Measurements from ENCODE around the gene IRF1.
"Not testable (repeated sequence)": the region's sequence is repeated elsewhere in the genome, so short reads cannot be mapped to it uniquely, and the experiment has no call there.

Gene IRF1

DNA sequence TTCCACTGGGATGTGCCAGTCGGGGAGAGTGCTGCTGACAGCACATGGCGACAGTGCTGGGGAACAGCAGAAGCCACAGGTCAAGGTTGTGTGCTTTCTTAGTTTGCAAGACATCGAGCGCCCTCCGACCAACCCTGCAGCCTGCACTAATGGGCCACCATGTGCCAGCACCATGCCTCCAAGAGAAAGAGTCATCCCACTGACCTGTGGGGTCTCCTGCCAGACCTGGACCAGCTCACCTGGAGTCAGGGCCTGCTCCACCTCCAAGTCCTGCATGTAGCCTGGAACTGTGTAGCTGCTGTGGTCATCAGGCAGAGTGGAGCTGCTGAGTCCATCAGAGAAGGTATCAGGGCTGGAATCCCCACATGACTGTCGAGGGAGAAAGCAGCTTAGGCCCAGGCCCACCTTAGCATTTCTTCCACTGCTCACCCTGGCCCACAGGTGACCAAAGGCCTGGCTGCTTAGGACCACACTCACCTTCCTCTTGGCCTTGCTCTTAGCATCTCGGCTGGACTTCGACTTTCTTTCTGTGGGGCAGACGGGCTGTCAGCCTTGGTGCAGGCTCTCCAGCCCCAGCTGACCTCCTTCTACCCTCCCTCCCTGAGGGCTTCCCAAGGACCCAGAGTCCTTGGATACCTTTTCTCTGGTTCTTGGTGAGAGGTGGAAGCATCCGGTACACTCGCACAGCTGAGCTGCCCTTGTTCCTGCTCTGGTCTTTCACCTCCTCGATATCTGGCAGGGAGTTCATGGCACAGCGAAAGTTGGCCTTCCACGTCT, 4.1 kb downstream of the IRF1 start:
- peaks cover 12% of the 10 kb centered on the region for H3K36me3 ChIP-seq (ENCODE audit: control insufficient read depth, insufficient read depth, low read length)
- H4K5ac ChIP-seq (ENCODE audit: low read length): no peak overlapping the region
- H3K4ac ChIP-seq (ENCODE audit: low read depth, low read length): no peak overlapping the region
- no peak overlapping the region for H3K18ac ChIP-seq (ENCODE audit: low read length)
- no peak overlapping the region for H4K8ac ChIP-seq (ENCODE audit: low read depth, low read length)
- DNase-seq: no peak
- peaks cover 2% of the 10 kb centered on the region for H3K79me1 ChIP-seq (ENCODE audit: low read length)
- no peak overlapping the region for H3K4me2 ChIP-seq (ENCODE audit: low read length)
- no peak overlapping the region for H2BK5ac ChIP-seq (ENCODE audit: low read length)
- H2BK120ac ChIP-seq (ENCODE audit: low read depth, low read length): no peak overlapping the region
- no peak overlapping the region for H3K27ac ChIP-seq (ENCODE audit: low read depth, low read length)
- H3K27me3 ChIP-seq (ENCODE audit: insufficient read depth, low read length, poor library complexity): no peaks in the 10 kb centered on the region
- no peak overlapping the region for H2BK15ac ChIP-seq (replicated peaks; ENCODE audit: low read depth)
- WGBS (ENCODE audit: extremely low coverage, insufficient coverage, low lambda C conversion rate): no CpG with 5 or more reads among the region's 14 CpGs
- no peak overlapping the region for H3K9ac ChIP-seq (ENCODE audit: low read length)
- H3K23ac ChIP-seq (ENCODE audit: low read length): no peak overlapping the region
- no peak overlapping the region for H2AK5ac ChIP-seq (ENCODE audit: low read length)
- no peak overlapping the region for H3K4me3 ChIP-seq (ENCODE audit: low read length)
- no peaks in the 10 kb centered on the region for H3K4me1 ChIP-seq (ENCODE audit: control insufficient read depth, low read depth, low read length)
- no peak overlapping the region for H3K56ac ChIP-seq (ENCODE audit: low read length)
- no peaks in the 10 kb centered on the region for H3K79me2 ChIP-seq (ENCODE audit: control insufficient read depth, insufficient read depth, low read length)

DNA sequence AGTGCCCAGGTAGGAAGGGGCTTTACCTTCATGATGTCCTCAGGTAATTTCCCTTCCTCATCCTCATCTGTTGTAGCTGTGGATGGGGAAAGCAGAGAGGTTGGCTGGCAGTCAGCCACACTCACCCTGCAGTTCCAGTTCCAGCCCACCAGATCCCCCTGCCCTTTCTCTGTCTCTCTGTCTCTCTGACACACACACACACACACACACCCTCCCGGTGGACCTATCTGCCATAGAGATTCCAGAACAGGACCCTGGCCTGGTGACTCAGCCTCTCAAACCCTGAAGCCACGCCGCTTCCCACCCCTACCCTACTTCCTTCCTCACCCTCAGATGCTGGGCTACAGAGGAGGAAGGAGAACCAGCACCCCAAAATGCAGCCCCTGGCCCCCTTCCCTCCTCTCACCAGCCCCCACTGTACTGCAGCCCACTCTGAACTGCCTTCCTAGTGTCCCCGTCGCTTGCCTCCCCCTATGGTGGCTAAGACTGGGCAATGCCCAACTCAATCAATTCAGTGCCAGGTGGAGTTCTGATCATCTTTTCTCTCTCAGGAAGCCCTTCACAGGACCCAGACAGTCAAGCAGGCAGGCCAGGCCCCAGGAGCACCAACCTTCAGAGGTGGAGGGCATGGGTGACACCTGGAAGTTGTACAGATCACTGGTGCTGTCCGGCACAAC, 4.8 kb downstream of the IRF1 start:
- Histone ChIP-seq H3K23ac (ENCODE audit: low read length) (no peak overlapping the region), H3K36me3 (ENCODE audit: control insufficient read depth, insufficient read depth, low read length) (peaks cover 12% of the 10 kb centered on the region), H2BK5ac (ENCODE audit: low read length) (no peak overlapping the region), H3K4me2 (ENCODE audit: low read length) (no peak overlapping the region), H3K18ac (ENCODE audit: low read length) (no peak overlapping the region), H3K4ac (ENCODE audit: low read depth, low read length) (no peak overlapping the region), H4K5ac (ENCODE audit: low read length) (no peak overlapping the region), H3K4me1 (ENCODE audit: control insufficient read depth, low read depth, low read length) (no peaks in the 10 kb centered on the region), H3K79me1 (ENCODE audit: low read length) (peaks cover 2% of the 10 kb centered on the region), H3K9ac (ENCODE audit: low read length) (no peak overlapping the region), H2BK120ac (ENCODE audit: low read depth, low read length) (no peak overlapping the region), H2AK5ac (ENCODE audit: low read length) (no peak overlapping the region), H3K27me3 (ENCODE audit: insufficient read depth, low read length, poor library complexity) (no peaks in the 10 kb centered on the region), H3K56ac (ENCODE audit: low read length) (no peak overlapping the region), H3K27ac (ENCODE audit: low read depth, low read length) (no peak overlapping the region), H2BK15ac (replicated peaks; ENCODE audit: low read depth) (no peak overlapping the region), H3K4me3 (ENCODE audit: low read length) (no peak overlapping the region), H3K79me2 (ENCODE audit: control insufficient read depth, insufficient read depth, low read length) (no peaks in the 10 kb centered on the region), H4K8ac (ENCODE audit: low read depth, low read length) (no peak overlapping the region)
- no peak for DNase-seq
- WGBS (ENCODE audit: extremely low coverage, insufficient coverage, low lambda C conversion rate): no CpG with 5 or more reads among the region's 6 CpGs

DNA sequence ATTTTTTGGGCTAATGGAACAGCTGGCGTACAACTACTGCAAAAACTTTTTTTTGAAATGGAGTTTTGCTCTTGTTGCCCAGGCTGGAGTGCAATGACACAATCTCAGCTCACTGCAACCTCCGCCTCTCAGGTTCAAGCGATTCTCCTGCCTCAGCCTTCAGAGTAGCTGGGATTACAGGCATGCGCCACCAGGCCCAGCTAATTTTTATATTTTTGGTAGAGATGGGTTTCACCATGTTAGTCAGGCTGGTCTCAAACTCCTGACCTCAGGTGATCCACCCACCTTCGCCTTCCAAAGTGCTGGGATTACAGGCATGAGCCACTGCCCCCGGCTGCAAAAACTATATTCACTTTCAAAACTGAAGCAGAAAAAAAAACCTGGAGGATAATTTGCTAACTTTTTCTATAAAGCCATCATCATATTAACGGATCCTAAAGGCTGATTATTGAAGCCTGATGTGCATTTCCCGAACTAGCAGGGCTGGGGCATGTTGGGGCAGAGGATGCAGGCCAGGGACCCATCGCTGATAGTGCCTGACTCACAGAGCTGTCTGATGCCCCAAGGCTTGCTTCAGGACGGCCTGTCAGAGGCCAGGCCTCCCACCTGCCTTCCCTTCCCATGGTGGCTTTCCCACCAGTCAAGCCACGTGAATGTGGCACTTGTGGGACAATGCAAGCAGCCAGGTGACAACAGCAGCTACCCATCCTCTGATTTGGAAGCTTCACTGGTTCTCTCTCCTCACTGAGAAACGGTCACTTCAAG, 5.5 kb downstream of the IRF1 start:
- not testable (repeated sequence) for H3K4ac ChIP-seq (ENCODE audit: low read depth, low read length); H3K56ac ChIP-seq (ENCODE audit: low read length); H3K4me2 ChIP-seq (ENCODE audit: low read length); H3K79me2 ChIP-seq (ENCODE audit: control insufficient read depth, insufficient read depth, low read length); H3K27me3 ChIP-seq (ENCODE audit: insufficient read depth, low read length, poor library complexity); H4K8ac ChIP-seq (ENCODE audit: low read depth, low read length); DNase-seq; H2AK5ac ChIP-seq (ENCODE audit: low read length); H3K27ac ChIP-seq (ENCODE audit: low read depth, low read length); H3K9ac ChIP-seq (ENCODE audit: low read length); H3K18ac ChIP-seq (ENCODE audit: low read length); H3K23ac ChIP-seq (ENCODE audit: low read length); H2BK5ac ChIP-seq (ENCODE audit: low read length); H2BK15ac ChIP-seq (replicated peaks; ENCODE audit: low read depth); H3K4me3 ChIP-seq (ENCODE audit: low read length); H2BK120ac ChIP-seq (ENCODE audit: low read depth, low read length); H4K5ac ChIP-seq (ENCODE audit: low read length); H3K4me1 ChIP-seq (ENCODE audit: control insufficient read depth, low read depth, low read length); H3K79me1 ChIP-seq (ENCODE audit: low read length)
- WGBS (ENCODE audit: extremely low coverage, insufficient coverage, low lambda C conversion rate): no CpG with 5 or more reads among the region's 12 CpGs
- H3K36me3 ChIP-seq (ENCODE audit: control insufficient read depth, insufficient read depth, low read length): peaks cover 12% of the 10 kb centered on the region

DNA sequence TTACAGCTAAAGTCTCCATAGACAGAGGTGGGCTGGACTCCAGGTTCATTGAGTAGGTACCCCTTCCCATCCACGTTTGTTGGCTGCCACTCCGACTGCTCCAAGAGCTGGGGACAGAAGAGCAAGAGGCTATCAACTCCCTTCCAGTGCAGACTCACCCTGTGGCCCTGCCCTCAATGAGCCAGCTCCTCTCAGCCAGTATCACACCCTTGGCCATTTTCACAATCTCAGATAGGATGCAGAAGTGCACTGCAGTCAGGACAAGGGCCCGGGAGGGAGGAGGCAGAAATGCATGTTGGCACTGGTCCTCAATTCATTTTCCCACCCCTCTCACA, 6.2 kb downstream of the IRF1 start:
- H4K5ac ChIP-seq (ENCODE audit: low read length): no peak overlapping the region
- no CpG with 5 or more reads among the region's 3 CpGs for WGBS (ENCODE audit: extremely low coverage, insufficient coverage, low lambda C conversion rate)

DNA sequence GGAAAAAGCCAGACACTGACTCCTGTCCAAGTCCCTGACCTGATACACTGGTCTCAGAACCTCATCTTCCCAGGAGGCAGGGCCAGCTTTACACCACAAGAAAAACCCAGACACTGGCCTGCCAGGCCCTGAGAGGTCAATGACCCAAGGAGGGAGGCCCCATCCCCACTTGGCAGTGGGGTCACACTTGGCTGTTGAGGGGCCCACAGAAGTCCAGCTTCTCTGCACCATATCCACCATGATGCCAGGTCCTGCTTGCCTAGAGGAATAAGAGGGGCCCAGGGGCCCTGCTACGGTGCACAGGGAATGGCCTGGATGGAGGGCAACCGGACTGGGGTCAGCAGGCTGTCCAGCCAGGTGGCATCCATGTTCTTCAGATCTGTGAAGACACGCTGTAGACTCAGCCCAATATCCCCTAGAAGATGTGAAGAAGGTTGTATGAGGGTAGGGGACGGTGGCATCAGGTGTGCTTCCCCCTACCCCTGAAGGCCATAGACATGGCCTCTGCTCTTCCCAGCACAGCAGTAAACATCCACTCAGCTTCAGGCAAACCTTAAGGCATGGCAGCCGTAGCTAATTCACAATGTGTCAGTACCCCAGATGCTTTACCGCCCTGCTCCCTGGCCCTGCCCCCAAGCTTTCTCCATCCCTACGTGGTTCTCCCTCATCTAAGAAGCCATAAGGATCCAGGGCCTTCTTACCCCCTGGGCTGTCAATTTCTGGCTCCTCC, 6.7 kb downstream of the IRF1 start:
- H4K8ac ChIP-seq (ENCODE audit: low read depth, low read length): no peak overlapping the region
- H4K5ac ChIP-seq (ENCODE audit: low read length): no peak overlapping the region
- H3K36me3 ChIP-seq (ENCODE audit: control insufficient read depth, insufficient read depth, low read length): peaks cover 12% of the 10 kb centered on the region
- no peak overlapping the region for H3K9ac ChIP-seq (ENCODE audit: low read length)
- H3K27me3 ChIP-seq (ENCODE audit: insufficient read depth, low read length, poor library complexity): no peaks in the 10 kb centered on the region
- no peak overlapping the region for H3K56ac ChIP-seq (ENCODE audit: low read length)
- H2AK5ac ChIP-seq (ENCODE audit: low read length): no peak overlapping the region
- H2BK15ac ChIP-seq (replicated peaks; ENCODE audit: low read depth): no peak overlapping the region
- peaks cover 2% of the 10 kb centered on the region for H3K79me1 ChIP-seq (ENCODE audit: low read length)
- no peak overlapping the region for H2BK120ac ChIP-seq (ENCODE audit: low read depth, low read length)
- DNase-seq: no peak
- H3K79me2 ChIP-seq (ENCODE audit: control insufficient read depth, insufficient read depth, low read length): no peaks in the 10 kb centered on the region
- no peak overlapping the region for H3K4ac ChIP-seq (ENCODE audit: low read depth, low read length)
- H3K23ac ChIP-seq (ENCODE audit: low read length): no peak overlapping the region
- no peak overlapping the region for H3K4me3 ChIP-seq (ENCODE audit: low read length)
- H3K4me1 ChIP-seq (ENCODE audit: control insufficient read depth, low read depth, low read length): no peaks in the 10 kb centered on the region
- H3K18ac ChIP-seq (ENCODE audit: low read length): no peak overlapping the region
- WGBS (ENCODE audit: extremely low coverage, insufficient coverage, low lambda C conversion rate): no CpG with 5 or more reads among the region's 7 CpGs
- H2BK5ac ChIP-seq (ENCODE audit: low read length): no peak overlapping the region
- no peak overlapping the region for H3K4me2 ChIP-seq (ENCODE audit: low read length)
- H3K27ac ChIP-seq (ENCODE audit: low read depth, low read length): no peak overlapping the region

More for the DNA sequence above, 6.2 kb downstream of the IRF1 start:
- peaks cover 12% of the 10 kb centered on the region for H3K36me3 ChIP-seq (ENCODE audit: control insufficient read depth, insufficient read depth, low read length)
- H3K18ac ChIP-seq (ENCODE audit: low read length): no peak overlapping the region
- no peak overlapping the region for H3K56ac ChIP-seq (ENCODE audit: low read length)
- H3K23ac ChIP-seq (ENCODE audit: low read length): no peak overlapping the region
- H2BK5ac ChIP-seq (ENCODE audit: low read length): no peak overlapping the region
- H3K27ac ChIP-seq (ENCODE audit: low read depth, low read length): no peak overlapping the region
- H3K79me1 ChIP-seq (ENCODE audit: low read length): peaks cover 2% of the 10 kb centered on the region
- H3K4me2 ChIP-seq (ENCODE audit: low read length): no peak overlapping the region
- no peak overlapping the region for H3K4ac ChIP-seq (ENCODE audit: low read depth, low read length)
- no peak overlapping the region for H2BK15ac ChIP-seq (replicated peaks; ENCODE audit: low read depth)
- no peak overlapping the region for H2BK120ac ChIP-seq (ENCODE audit: low read depth, low read length)
- H3K4me3 ChIP-seq (ENCODE audit: low read length): no peak overlapping the region
- no peaks in the 10 kb centered on the region for H3K79me2 ChIP-seq (ENCODE audit: control insufficient read depth, insufficient read depth, low read length)
- no peak for DNase-seq
- no peak overlapping the region for H2AK5ac ChIP-seq (ENCODE audit: low read length)
- H3K9ac ChIP-seq (ENCODE audit: low read length): no peak overlapping the region
- no peaks in the 10 kb centered on the region for H3K27me3 ChIP-seq (ENCODE audit: insufficient read depth, low read length, poor library complexity)
- H4K8ac ChIP-seq (ENCODE audit: low read depth, low read length): no peak overlapping the region
- no peaks in the 10 kb centered on the region for H3K4me1 ChIP-seq (ENCODE audit: control insufficient read depth, low read depth, low read length)
